ENCODE data around the gene PFKFB1.

PFKFB1 gene

DNA sequence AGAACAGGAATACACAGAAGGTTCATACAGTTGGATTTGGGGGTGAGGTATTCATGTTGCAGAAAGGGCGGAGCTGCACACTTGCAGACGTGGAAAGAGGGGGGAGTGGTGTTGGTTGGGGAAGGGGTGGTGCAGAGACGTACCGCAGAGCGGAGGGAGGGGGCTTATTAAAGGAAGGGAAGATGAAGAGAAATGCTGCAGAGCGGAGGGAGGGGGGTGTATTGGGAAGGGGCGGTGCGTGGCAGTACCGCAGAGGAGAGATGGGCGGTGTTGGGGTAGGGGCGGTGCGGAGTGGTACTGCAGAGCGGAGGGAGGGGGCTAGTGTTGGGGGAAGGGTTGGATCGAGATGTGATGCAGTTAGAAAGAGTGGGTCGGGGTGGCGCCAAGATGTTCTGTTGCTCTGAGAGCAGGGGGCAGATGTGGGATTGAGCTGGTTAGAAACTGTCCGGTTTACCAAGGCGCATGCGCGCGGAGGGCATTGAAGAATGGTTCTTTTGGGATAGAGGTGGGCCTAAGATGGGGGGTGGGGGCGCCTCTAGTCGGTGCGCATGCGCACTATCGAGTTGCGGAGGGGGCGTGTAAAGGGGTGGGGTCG is 72.5 kb downstream of the PFKFB1 start:
- peak; percentile 32 to 60 (median 50) for DNase-seq

- DNase-seq: no peak
Observed at GRCh38 chrX:54920610-54921426, 73.2 kb downstream of the PFKFB1 start, which contains the start of gene TRO. TSS of gene TRO (plus strand) at chrX:54920824. CDS start at chrX:54922247, 1,423 bp downstream.

- DNase-seq: no peak
Observed at GRCh38 chrX:54909941-54910340, 84.0 kb downstream of the PFKFB1 start.

GRCh38 chrX:54894159-54894558 is 99.8 kb downstream of the PFKFB1 start:
- no peak for DNase-seq

GRCh38 chrX:54891573-54891972 is 102.4 kb downstream of the PFKFB1 start:
- DNase-seq: peak in 4 of 6 experiments; percentile 13 to 52 (median 38)

DNA sequence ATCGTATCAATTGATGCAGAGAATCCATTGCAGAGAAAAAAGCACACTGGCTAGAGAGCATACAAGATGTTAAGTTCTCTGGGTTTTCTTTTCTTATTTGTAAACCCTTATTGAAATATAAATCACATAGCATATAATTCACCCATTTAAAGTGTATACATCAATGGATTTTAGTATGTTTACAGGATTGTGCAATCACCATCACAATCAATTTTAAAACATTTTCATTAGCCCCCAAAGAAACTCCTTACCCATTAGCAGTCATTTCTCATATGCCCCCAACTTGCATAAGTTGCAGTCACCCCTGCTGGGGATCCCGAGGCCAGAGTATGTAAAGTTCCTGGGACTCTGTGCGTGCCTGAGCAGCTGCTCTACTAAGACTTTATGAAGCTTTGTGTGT is 108.2 kb downstream of the PFKFB1 start:
- DNase-seq: no peak

All from stimulated activated naive CD4-positive, alpha-beta T cell (primary cell).